ENCODE measurements around the gene ZNF716. TPM values are rescaled to one million over a fixed set of nuclear protein-coding genes. Genes with fewer than 3 reads are reported as not detected.

ZNF716 gene
- total RNA-seq, 1 experiment from 2014 or later, result not detected

- Histone ChIP-seq H3K36me3 (no peaks in the 10 kb centered on the region), H3K4me3 (no peak overlapping the region), H3K9me3 (no peaks in the 10 kb centered on the region), H3K27me3 (no peaks in the 10 kb centered on the region)
- DNase-seq, result no peak
These were observed 55.2 kb downstream of the ZNF716 start for GRCh38 chr7:57505176-57505575.
